ENCODE results near the gene VPS51.

GRCh38 chr11:65066805-65067291, 29.2 kb upstream of the VPS51 start:
- TF ChIP-seq CTCF (IDR thresholded peaks at IDR 0.05), result no peak
- TF ChIP-seq POLR2A (IDR thresholded peaks at IDR 0.05), result no peak

Measured in suprapubic skin (tissue), 3 donors.